ENCODE data around the gene FLNB. TPM values are rescaled to one million over a fixed set of nuclear protein-coding genes. Genes with fewer than 3 reads are reported as not detected.

The FLNB gene
- total and polyA plus RNA-seq, 10 of the 15 experiments (the other 5 are each of a cell fraction or from before 2014, with no cell fraction given) = 13.6 to 51.8 (median 26.4) TPM

DNA sequence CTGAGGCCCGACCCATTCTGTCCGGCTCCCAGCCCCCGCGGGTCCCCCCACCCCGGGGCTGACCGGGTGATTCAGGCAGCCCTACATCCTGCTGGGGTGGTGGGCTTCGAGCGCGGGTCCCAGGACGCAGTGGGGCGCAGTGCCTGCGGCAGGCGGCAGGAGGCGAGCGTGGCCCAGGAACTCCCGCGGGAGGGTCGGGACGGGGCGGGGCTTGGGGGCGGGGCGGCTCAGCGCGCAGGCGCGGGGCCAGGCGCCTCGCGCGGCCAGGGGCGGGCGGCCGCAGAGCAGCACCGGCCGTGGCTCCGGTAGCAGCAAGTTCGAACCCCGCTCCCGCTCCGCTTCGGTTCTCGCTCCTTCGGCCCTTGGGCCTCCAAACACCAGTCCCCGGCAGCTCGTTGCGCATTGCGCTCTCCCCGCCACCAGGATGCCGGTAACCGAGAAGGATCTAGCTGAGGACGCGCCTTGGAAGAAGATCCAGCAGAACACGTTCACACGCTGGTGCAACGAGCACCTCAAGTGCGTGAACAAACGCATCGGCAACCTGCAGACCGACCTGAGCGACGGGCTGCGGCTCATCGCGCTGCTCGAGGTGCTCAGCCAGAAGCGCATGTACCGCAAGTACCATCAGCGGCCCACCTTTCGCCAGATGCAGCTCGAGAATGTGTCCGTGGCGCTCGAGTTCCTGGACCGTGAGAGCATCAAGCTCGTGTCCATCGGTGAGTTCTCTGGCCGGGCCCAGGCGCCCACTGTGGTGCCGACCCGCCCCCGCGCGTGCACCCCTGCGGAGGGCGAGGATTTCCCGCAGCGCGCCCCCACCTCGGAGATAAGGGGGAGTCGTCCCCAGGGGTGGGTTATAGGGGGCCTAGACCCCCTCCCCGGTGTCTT, at the start of gene FLNB (continued):
- no peak for TF ChIP-seq EP300 (IDR thresholded peaks at IDR 0.05; ENCODE audit: borderline replicate concordance in 1 of 2, control insufficient read depth in 1 of 2, low read depth in 2 of 2, low read length in 2 of 2)
- TF ChIP-seq HDAC6 (IDR thresholded peaks at IDR 0.05; ENCODE audit: unreplicated experiment) = no peak
- no peak for TF ChIP-seq SREBF2 (IDR thresholded peaks at IDR 0.05; ENCODE audit: low read length)
- no peak; the same call in 1 of the 2 replicates for TF ChIP-seq NR2F1 (conservative IDR thresholded peaks at IDR 0.05)
- TF ChIP-seq LARP7 (IDR thresholded peaks at IDR 0.05) = peak; percentile 86
- no peak for TF ChIP-seq ESRRA (IDR thresholded peaks at IDR 0.05; ENCODE audit: low read length)
- no peak for TF ChIP-seq FOXM1 (IDR thresholded peaks at IDR 0.05; ENCODE audit: low read depth, low read length)
- TF ChIP-seq STAT3 (IDR thresholded peaks at IDR 0.05; ENCODE audit: low read depth, low read length) = no peak
- peak; percentile 53 for TF ChIP-seq RUNX3 (IDR thresholded peaks at IDR 0.05; ENCODE audit: low read length)
- no peak for TF ChIP-seq CBX3 (IDR thresholded peaks at IDR 0.05; ENCODE audit: borderline replicate concordance, low read depth)
- no peak for TF ChIP-seq RCOR1 (conservative IDR thresholded peaks at IDR 0.05; ENCODE audit: low read depth, low read length)
- TF ChIP-seq, protein P1, sequence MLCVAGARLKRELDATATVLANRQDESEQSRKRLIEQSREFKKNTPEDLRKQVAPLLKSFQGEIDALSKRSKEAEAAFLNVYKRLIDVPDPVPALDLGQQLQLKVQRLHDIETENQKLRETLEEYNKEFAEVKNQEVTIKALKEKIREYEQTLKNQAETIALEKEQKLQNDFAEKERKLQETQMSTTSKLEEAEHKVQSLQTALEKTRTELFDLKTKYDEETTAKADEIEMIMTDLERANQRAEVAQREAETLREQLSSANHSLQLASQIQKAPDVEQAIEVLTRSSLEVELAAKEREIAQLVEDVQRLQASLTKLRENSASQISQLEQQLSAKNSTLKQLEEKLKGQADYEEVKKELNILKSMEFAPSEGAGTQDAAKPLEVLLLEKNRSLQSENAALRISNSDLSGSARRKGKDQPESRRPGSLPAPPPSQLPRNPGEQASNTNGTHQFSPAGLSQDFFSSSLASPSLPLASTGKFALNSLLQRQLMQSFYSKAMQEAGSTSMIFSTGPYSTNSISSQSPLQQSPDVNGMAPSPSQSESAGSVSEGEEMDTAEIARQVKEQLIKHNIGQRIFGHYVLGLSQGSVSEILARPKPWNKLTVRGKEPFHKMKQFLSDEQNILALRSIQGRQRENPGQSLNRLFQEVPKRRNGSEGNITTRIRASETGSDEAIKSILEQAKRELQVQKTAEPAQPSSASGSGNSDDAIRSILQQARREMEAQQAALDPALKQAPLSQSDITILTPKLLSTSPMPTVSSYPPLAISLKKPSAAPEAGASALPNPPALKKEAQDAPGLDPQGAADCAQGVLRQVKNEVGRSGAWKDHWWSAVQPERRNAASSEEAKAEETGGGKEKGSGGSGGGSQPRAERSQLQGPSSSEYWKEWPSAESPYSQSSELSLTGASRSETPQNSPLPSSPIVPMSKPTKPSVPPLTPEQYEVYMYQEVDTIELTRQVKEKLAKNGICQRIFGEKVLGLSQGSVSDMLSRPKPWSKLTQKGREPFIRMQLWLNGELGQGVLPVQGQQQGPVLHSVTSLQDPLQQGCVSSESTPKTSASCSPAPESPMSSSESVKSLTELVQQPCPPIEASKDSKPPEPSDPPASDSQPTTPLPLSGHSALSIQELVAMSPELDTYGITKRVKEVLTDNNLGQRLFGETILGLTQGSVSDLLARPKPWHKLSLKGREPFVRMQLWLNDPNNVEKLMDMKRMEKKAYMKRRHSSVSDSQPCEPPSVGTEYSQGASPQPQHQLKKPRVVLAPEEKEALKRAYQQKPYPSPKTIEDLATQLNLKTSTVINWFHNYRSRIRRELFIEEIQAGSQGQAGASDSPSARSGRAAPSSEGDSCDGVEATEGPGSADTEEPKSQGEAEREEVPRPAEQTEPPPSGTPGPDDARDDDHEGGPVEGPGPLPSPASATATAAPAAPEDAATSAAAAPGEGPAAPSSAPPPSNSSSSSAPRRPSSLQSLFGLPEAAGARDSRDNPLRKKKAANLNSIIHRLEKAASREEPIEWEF (IDR thresholded peaks at IDR 0.05; ENCODE audit: insufficient replicate concordance, low read depth, low read length) = no peak
- no peak for TF ChIP-seq RAD51 (IDR thresholded peaks at IDR 0.05)
- no peak for TF ChIP-seq GABPA (IDR thresholded peaks at IDR 0.05; ENCODE audit: low read depth)
- TF ChIP-seq SMAD1 (IDR thresholded peaks at IDR 0.05; ENCODE audit: low read depth, partially characterized antibody) = no peak
- no peak for TF ChIP-seq CBX5 (IDR thresholded peaks at IDR 0.05; ENCODE audit: low read depth)
- TF ChIP-seq, protein P2, sequence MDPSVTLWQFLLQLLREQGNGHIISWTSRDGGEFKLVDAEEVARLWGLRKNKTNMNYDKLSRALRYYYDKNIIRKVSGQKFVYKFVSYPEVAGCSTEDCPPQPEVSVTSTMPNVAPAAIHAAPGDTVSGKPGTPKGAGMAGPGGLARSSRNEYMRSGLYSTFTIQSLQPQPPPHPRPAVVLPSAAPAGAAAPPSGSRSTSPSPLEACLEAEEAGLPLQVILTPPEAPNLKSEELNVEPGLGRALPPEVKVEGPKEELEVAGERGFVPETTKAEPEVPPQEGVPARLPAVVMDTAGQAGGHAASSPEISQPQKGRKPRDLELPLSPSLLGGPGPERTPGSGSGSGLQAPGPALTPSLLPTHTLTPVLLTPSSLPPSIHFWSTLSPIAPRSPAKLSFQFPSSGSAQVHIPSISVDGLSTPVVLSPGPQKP (IDR thresholded peaks at IDR 0.05; ENCODE audit: low read depth, low read length) = no peak
- TF ChIP-seq, protein P3, sequence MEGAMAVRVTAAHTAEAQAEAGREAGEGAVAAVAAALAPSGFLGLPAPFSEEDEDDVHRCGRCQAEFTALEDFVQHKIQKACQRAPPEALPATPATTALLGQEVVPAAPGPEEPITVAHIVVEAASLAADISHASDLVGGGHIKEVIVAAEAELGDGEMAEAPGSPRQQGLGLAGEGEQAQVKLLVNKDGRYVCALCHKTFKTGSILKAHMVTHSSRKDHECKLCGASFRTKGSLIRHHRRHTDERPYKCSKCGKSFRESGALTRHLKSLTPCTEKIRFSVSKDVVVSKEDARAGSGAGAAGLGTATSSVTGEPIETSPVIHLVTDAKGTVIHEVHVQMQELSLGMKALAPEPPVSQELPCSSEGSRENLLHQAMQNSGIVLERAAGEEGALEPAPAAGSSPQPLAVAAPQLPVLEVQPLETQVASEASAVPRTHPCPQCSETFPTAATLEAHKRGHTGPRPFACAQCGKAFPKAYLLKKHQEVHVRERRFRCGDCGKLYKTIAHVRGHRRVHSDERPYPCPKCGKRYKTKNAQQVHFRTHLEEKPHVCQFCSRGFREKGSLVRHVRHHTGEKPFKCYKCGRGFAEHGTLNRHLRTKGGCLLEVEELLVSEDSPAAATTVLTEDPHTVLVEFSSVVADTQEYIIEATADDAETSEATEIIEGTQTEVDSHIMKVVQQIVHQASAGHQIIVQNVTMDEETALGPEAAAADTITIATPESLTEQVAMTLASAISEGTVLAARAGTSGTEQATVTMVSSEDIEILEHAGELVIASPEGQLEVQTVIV (IDR thresholded peaks at IDR 0.05; ENCODE audit: borderline replicate concordance, partially characterized antibody) = no peak
- no peak for TF ChIP-seq CEBPB (IDR thresholded peaks at IDR 0.05; ENCODE audit: borderline replicate concordance in 1 of 2, low read depth in 2 of 2, low read length in 2 of 2)
- TF ChIP-seq YY1 (IDR thresholded peaks at IDR 0.05; ENCODE audit: low read depth, low read length) = 0 out of 2 replicates have a peak, but pooled peaks have one; percentile 61

Measured in GM12878 (cell line).